ENCODE data around the gene GABRG2. TPM values are rescaled to one million over a fixed set of nuclear protein-coding genes. Genes with fewer than 3 reads are reported as not detected.

Gene GABRG2
- total and polyA plus RNA-seq, 2 experiments from 2014 or later: 0.43 TPM; not detected in 1

DNA sequence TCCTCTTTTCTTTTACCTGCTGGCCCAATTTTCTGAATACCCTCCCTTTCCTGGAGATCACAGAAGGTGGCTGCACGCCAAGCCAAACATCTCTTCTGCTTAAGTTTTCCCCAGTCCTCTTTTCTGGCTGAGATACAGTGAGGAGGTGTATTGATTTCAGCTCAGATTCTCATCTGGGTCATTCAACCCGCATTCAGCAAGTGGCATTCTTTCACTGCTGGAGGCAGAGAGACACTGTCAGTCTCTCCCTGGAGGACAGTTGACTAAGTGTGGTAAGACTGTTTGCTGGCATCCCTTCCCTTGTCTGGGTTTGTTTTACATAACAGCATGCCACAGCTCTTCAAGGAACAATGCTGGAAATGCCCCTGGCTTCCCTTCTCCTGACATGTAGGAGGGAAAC, 60.5 kb downstream of the GABRG2 start:
- Histone ChIP-seq H3K9me3 (ENCODE audit: low read depth) (no peaks in the 10 kb centered on the region), H3K4me3 (no peak overlapping the region), H3K36me3 (replicated peaks; ENCODE audit: insufficient read depth, low read depth) (no peaks in the 10 kb centered on the region), H3K27me3 (no peaks in the 10 kb centered on the region), H3K27ac (no peak overlapping the region), H3K4me2 (no peak overlapping the region), H3K79me2 (no peaks in the 10 kb centered on the region), H4K20me1 (ENCODE audit: insufficient read depth, poor library complexity, severe bottlenecking) (no peaks in the 10 kb centered on the region), H3K4me1 (ENCODE audit: insufficient read depth) (no peaks in the 10 kb centered on the region), H2AFZ (no peak overlapping the region), H3K9me2 (replicated peaks; ENCODE audit: insufficient read depth) (no peaks in the 10 kb centered on the region)
- TF ChIP-seq EZH2 (IDR thresholded peaks at IDR 0.05; ENCODE audit: borderline replicate concordance): no peak
- TF ChIP-seq, protein P1, sequence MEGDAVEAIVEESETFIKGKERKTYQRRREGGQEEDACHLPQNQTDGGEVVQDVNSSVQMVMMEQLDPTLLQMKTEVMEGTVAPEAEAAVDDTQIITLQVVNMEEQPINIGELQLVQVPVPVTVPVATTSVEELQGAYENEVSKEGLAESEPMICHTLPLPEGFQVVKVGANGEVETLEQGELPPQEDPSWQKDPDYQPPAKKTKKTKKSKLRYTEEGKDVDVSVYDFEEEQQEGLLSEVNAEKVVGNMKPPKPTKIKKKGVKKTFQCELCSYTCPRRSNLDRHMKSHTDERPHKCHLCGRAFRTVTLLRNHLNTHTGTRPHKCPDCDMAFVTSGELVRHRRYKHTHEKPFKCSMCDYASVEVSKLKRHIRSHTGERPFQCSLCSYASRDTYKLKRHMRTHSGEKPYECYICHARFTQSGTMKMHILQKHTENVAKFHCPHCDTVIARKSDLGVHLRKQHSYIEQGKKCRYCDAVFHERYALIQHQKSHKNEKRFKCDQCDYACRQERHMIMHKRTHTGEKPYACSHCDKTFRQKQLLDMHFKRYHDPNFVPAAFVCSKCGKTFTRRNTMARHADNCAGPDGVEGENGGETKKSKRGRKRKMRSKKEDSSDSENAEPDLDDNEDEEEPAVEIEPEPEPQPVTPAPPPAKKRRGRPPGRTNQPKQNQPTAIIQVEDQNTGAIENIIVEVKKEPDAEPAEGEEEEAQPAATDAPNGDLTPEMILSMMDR (IDR thresholded peaks at IDR 0.05; ENCODE audit: poor library complexity): no peak
- TF ChIP-seq EZH2phosphoT487 (IDR thresholded peaks at IDR 0.05; ENCODE audit: low read depth, severe bottlenecking, unreplicated experiment): no peak
- DNase-seq (ENCODE audit: low spot score): no peak
- 39% methylated on average over 2 of the region's 2 CpGs for WGBS (ENCODE audit: low lambda C conversion rate, missing lambda C conversion rate)

GRCh38 chr5:162132348-162132747, 64.8 kb downstream of the GABRG2 start:
- Histone ChIP-seq H3K27me3 (no peaks in the 10 kb centered on the region), H3K9me2 (replicated peaks; ENCODE audit: insufficient read depth) (no peaks in the 10 kb centered on the region), H3K4me2 (no peak overlapping the region), H4K20me1 (ENCODE audit: insufficient read depth, poor library complexity, severe bottlenecking) (no peaks in the 10 kb centered on the region), H3K4me3 (no peak overlapping the region), H2AFZ (no peak overlapping the region), H3K4me1 (ENCODE audit: insufficient read depth) (no peaks in the 10 kb centered on the region), H3K27ac (no peak overlapping the region), H3K79me2 (no peaks in the 10 kb centered on the region), H3K36me3 (replicated peaks; ENCODE audit: insufficient read depth, low read depth) (no peaks in the 10 kb centered on the region), H3K9me3 (ENCODE audit: low read depth) (no peaks in the 10 kb centered on the region)
- TF ChIP-seq EZH2phosphoT487 (IDR thresholded peaks at IDR 0.05; ENCODE audit: low read depth, severe bottlenecking, unreplicated experiment) (no peak), EZH2 (IDR thresholded peaks at IDR 0.05; ENCODE audit: borderline replicate concordance) (no peak)
- TF ChIP-seq, protein P1 (IDR thresholded peaks at IDR 0.05; ENCODE audit: poor library complexity): no peak
- DNase-seq (ENCODE audit: low spot score): no peak

DNA sequence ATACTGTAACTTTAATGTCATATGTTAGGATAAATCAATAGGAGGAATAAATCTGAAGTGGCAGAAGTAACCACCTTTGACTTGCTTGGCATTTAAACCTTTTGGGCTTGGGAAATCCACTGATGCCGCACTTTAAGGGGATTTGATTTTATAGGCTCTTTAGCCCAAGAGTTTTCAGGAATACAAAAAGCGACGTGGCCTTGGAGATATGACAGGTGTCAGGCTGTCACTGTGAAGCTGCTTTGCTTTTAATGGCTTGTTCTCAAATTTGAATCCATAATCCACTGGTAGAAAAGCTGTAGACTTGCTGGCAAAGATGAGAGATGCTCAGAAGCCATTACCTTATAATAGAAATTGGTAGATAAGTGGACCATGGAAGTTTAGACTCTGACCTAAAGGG, 71.6 kb downstream of the GABRG2 start:
- H2AFZ ChIP-seq: no peak overlapping the region
- no peaks in the 10 kb centered on the region for H3K9me2 ChIP-seq (replicated peaks; ENCODE audit: insufficient read depth)
- TF ChIP-seq, protein P1 (IDR thresholded peaks at IDR 0.05; ENCODE audit: poor library complexity): no peak
- H3K79me2 ChIP-seq: no peaks in the 10 kb centered on the region
- H3K9me3 ChIP-seq (ENCODE audit: low read depth): no peaks in the 10 kb centered on the region
- H3K4me1 ChIP-seq (ENCODE audit: insufficient read depth): no peaks in the 10 kb centered on the region
- no peak overlapping the region for H3K4me2 ChIP-seq
- H3K4me3 ChIP-seq: no peak overlapping the region
- no peaks in the 10 kb centered on the region for H4K20me1 ChIP-seq (ENCODE audit: insufficient read depth, poor library complexity, severe bottlenecking)
- no peaks in the 10 kb centered on the region for H3K36me3 ChIP-seq (replicated peaks; ENCODE audit: insufficient read depth, low read depth)
- DNase-seq (ENCODE audit: low spot score): no peak
- H3K27me3 ChIP-seq: no peaks in the 10 kb centered on the region
- 76% methylated on average over 3 of the region's 3 CpGs for WGBS (ENCODE audit: low lambda C conversion rate, missing lambda C conversion rate)
- H3K27ac ChIP-seq: no peak overlapping the region

DNA sequence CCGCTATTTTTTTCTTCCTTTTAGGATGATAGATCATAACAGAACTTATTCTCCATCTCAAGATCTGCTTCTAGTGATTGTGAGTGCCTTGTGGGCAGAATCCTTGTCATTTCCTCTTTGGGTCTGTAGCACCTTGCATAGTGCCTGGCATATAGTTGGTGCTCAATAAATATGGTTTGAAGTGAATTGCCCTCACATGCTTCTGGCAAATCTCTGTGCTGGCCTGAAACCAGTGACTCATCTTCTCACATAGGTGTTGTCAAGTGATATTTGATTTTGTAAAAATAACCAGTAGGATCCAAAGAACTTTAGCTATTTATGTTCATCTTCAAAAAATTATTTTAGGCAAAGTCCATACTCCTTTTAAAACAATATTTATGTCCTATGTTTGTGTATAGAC, 86.7 kb downstream of the GABRG2 start:
- Histone ChIP-seq H2AFZ (no peak overlapping the region), H4K20me1 (ENCODE audit: insufficient read depth, poor library complexity, severe bottlenecking) (no peaks in the 10 kb centered on the region), H3K4me3 (no peak overlapping the region), H3K4me1 (ENCODE audit: insufficient read depth) (no peaks in the 10 kb centered on the region), H3K27me3 (no peaks in the 10 kb centered on the region), H3K9me2 (replicated peaks; ENCODE audit: insufficient read depth) (no peaks in the 10 kb centered on the region), H3K4me2 (no peak overlapping the region), H3K79me2 (no peaks in the 10 kb centered on the region), H3K9me3 (ENCODE audit: low read depth) (no peaks in the 10 kb centered on the region), H3K27ac (no peak overlapping the region), H3K36me3 (replicated peaks; ENCODE audit: insufficient read depth, low read depth) (no peaks in the 10 kb centered on the region)
- no peak for TF ChIP-seq EZH2 (IDR thresholded peaks at IDR 0.05; ENCODE audit: borderline replicate concordance)
- no peak for DNase-seq (ENCODE audit: low spot score)
- 96% methylated on average over 1 of the region's 1 CpG for WGBS (ENCODE audit: low lambda C conversion rate, missing lambda C conversion rate)

Measured in hepatocyte (in vitro differentiated cells).